NCI-H128 (cell line): Measurements from ENCODE around the gene OR7E24.
"Not testable (repeated sequence)": the region's sequence is repeated elsewhere in the genome, so short reads cannot be mapped to it uniquely, and the experiment has no call there.

Source experiments
- DNase-seq: peaks from one replicate; lab custom pipeline; 2025; ENCODE audit not compliant: unreplicated experiment; lab: John Stamatoyannopoulos, UW

Gene OR7E24

GRCh38 chr19:9250630-9251029 is at the start of gene OR7E24:
Gene OR7E24 (plus strand): TSS chr19:9250930. CDS start chr19:9251044, 114 bp downstream.
- no peak for DNase-seq

GRCh38 chr19:9205501-9206113 is 45.1 kb upstream of the OR7E24 start:
- no peak for DNase-seq

- no peak for DNase-seq
Observed at GRCh38 chr19:9219489-9219888, 31.2 kb upstream of the OR7E24 start, which contains the start of gene OR7D4. Gene OR7D4 (minus strand): TSS chr19:9219589. CDS start chr19:9214837, 4,752 bp downstream.

GRCh38 chr19:9251236-9251635 is 506 bp downstream of the OR7E24 start:
- DNase-seq: no peak

GRCh38 chr19:9283485-9283884 is 32.8 kb downstream of the OR7E24 start:
- DNase-seq: not testable (repeated sequence)

- no peak for DNase-seq
Observed at GRCh38 chr19:9289231-9289884, 38.6 kb downstream of the OR7E24 start.

- no peak for DNase-seq
Observed at GRCh38 chr19:9295411-9295849, 44.7 kb downstream of the OR7E24 start.

GRCh38 chr19:9296336-9296735 is 45.6 kb downstream of the OR7E24 start:
- no peak for DNase-seq
